Stimulated activated CD4-positive, alpha-beta T cell treated with anti-CD3 and anti-CD28 coated beads, Interleukin-15, amount 100 ng/mL, for 1 hour (primary cell): ENCODE results near the gene LSAMP.

Source experiments
- DNase-seq, 2 donors: peaks; one replicate each; pipeline ENCODE4 v3.0.0-alpha.2; 2020; ENCODE audit warnings: low read depth in 1 of 2, low spot score in 1 of 2

The LSAMP gene

DNA sequence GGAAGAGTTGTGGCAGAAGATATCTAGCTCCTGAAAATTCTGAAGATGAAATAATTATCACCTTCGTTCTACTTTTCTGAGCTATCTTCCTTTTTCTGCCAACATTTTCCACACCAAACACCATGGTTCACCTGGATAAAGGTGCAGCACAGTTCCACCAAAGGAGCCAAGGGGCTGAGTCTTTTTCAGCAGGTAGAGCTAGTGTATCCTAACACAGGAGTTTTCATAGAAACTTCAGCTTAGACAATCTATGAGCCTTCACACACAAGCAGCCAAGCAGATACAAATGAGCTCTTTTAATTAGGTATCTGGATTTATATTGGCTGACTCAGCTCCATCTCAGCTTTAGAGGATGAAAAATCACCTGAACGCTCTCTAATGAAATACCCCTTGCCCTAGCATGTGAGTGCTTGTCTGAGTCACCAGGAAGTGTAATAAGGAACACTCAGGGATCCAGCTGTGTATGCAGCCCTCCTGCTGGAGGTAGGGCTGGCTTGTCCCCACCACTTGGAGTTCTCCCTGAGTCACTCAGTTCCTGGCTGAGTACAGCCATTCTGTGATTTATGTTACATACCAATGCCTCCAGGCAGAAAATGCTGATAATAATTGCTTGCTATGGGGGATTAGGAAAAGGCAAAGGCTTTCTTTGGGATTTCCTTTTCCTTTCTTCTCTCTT, 385.7 kb downstream of the LSAMP start:
- DNase-seq: no peak

DNA sequence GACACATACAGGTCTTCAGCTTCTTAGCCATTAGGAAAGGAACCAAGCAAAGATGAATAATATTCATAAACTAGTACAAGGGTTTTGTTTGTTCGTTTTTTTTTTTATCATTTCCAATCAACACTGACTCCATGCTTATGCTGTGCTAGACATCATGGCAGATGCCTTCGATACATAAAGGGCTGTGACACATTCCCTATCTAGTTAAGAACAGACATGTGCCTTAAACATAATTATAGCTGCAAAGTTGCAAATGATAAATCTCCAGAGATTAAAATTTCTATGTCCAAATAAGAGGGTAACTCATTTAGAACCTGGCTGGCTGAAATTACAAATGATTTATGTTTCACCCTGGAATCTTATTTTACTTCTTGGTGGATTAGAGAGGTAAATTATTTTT, 386.4 kb downstream of the LSAMP start:
- DNase-seq: no peak

- DNase-seq: no peak
Measured at GRCh38 chr3:116057400-116058006, 387.8 kb downstream of the LSAMP start.

DNA sequence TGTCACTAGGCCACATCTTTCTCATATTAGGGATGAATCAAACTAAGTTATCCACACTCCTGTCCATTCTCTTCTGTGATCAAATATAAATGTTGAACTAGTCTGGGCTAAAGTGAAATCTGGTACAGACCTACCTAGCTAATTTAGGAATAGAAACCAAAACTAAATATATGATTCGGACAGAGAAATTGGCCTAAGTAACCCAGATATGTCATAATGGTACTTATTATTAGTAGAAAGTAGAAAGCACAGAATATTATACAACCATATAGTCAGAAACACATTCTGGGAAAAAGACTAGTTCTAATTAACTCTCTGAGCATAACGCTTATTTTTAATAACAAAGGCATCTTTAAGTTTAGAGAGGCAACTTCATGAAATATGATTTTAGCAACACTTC, 389.0 kb downstream of the LSAMP start:
- DNase-seq: no peak

DNA sequence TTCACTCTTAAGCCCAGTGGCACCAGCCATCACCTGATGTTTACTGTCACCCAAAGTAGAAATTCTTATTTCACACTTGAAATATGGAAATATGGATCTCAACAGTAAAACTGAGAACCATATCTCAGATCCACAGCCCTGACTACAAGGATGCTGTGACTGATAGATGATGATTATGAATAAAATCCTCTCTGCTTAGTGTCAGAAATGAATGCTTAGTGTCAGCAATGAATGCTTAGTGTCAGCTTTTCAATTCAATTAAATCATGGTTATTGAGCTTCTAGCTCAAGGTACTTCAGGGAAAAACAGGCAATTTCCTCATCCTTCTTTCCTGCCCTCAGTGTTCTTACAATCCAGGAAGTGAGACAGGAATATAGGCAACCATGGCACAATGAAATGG, 392.3 kb downstream of the LSAMP start:
- no peak for DNase-seq

GRCh38 chr3:116052602-116053001, 392.7 kb downstream of the LSAMP start:
- no peak for DNase-seq

DNA sequence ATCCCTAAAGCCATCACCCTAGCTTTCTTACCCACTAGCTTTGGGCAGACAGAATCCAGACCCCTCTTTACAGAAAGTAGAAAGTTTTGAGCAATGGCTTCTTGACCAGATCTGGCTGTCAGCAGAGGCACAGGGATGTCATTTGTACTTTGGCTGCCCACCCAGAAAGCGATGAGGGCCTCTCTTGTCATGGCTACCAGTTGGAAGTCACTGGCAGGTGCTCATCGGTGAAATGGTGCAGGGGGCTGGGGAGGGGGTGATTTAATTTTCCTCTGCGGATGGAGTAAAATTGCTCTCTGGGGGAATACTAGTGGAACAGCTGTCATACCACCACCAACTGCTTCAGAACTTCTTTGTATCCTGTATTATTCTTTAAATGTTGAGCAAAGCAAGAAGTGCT, 393.7 kb downstream of the LSAMP start:
- no peak for DNase-seq

GRCh38 chr3:116051040-116051439, 394.2 kb downstream of the LSAMP start:
- no peak for DNase-seq

GRCh38 chr3:116050311-116050915, 394.9 kb downstream of the LSAMP start:
- DNase-seq: no peak

- DNase-seq: no peak
Measured at GRCh38 chr3:116048991-116049390, 396.3 kb downstream of the LSAMP start.

DNA sequence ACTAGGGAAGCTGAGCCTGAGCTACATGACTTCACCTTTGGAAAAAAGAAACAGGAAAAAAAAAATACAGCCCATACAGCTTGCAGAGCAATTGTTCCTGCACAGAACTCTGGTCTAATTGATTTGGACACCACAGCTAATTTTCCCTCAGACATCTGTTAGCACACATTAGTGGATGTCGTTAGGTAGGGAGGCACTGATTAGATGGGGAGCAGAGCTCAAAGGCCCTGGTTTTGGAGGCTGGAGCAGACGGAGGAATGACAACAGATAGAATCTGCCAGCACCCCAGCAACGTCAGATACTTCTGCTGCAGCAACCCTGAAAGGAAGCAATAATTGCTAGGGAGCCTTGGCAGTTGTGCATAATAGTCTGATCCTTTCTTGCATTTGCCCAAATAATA, 398.9 kb downstream of the LSAMP start:
- no peak for DNase-seq

DNA sequence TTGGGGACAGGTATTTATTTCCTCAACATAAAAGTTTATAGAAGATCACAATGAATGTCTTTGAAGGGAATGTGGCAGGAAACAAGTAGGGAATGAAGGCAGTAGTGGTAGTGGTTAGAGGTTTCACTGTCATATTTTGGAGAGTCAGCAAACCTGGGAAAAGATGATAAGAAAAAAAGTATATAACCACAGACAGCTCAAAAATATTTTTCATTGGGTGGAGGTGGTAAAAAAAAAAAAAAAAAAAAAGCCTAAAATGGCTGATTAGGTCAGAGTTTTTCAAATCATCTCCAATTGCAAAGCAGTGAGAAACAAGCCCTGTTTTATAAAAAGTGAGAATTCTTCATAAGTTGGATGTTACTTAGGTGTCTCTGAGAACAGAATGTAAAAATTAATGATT, 400.0 kb downstream of the LSAMP start:
- DNase-seq: no peak

GRCh38 chr3:116040152-116040551, 405.1 kb downstream of the LSAMP start:
- DNase-seq: no peak

DNA sequence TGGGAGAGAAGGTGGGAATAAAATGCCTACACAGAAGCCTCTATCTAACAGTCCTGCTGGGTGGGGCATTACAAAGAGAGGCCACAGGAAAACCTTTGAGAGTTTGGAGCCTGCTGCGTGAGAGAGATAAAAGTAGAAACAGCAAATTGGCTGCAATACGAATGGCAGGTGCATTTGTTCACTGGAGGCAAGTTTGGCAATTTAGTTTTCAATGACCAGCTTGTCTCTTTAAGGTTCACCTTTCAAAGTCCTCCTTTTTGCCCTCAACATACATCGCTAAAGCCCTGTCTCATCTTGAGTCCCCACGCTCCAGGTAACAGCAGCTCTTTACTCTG, 405.7 kb downstream of the LSAMP start:
- no peak for DNase-seq

- DNase-seq: no peak
Measured at GRCh38 chr3:116038968-116039650, 406.2 kb downstream of the LSAMP start.

- DNase-seq: no peak
Measured at GRCh38 chr3:116037954-116038911, 407.1 kb downstream of the LSAMP start.

DNA sequence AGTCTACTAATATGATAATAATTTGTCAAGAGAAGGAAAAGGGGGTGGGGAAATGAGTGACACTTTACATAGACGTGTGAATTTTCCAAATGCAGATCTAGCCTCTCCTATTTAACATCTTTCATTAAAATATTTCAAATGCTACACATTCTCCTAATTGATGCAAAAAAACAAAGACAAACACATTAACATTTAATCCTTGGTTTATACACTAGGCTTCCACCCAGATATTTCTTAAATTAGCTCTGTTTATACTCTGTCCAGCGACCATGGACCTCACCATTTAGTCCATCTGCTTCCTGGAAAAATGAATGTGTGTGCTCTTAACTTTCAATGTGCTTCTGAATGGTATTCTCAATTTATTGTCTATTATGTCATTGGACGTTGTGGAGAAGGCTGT, 409.9 kb downstream of the LSAMP start:
- no peak for DNase-seq

DNA sequence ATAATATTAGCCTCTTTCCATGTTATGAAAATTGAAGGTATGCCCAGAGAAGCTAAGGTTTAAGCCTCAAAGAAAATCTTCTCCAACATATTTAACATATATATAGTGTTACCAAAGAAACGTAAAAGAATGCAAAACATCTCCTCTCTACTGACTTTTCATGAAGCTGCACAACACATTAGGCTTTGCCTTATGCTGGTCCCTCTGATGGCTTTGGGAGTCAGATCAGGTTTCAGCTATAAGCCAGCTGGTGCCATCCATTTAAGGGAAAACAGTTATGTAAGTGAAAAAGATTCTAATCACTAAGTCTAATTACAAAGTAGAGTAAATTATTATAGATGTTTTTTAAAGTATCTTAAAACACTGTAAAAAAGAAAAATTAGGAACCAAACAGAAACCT, 410.5 kb downstream of the LSAMP start:
- no peak for DNase-seq

- no peak for DNase-seq
Measured at GRCh38 chr3:116034086-116034485, 411.2 kb downstream of the LSAMP start.

DNA sequence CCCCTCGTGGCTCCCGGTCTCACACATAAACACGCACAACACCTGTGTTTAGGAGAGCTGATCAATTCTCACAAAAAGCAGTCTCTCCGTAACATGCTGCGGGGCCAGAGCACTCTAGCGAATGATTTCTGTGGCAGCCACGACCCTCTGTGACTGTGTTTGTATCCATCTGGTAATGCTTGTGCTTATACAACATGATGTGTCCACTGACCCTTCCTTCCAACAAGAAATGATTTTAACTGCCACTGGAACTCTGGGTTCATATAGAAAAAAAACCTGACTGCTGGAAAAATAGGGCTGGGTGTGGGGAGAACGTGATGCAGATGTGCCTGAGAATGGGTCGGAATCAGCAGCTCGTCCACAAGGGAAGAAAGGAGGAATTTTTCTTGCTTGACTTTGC, 411.8 kb downstream of the LSAMP start:
- no peak for DNase-seq

- no peak for DNase-seq
Measured at GRCh38 chr3:116032176-116032575, 413.1 kb downstream of the LSAMP start.
